Mesendoderm (in vitro differentiated cells): ENCODE results near the gene CST5.
"Not testable (repeated sequence)": the region's sequence is repeated elsewhere in the genome, so short reads cannot be mapped to it uniquely, and the experiment has no call there.

ENCODE experiments used
- DNase-seq: peaks from one replicate; pipeline ENCODE4 v3.0.0; 2013
- H2AK5ac ChIP-seq: 2 replicates; pipeline ENCODE4 v1.6.1; 2013; ENCODE audit warnings: low read length, inconsistent platforms
- H2BK120ac ChIP-seq: 2 replicates; pipeline ENCODE4 v1.6.1; 2013; ENCODE audit warnings: low read depth, mild to moderate bottlenecking, low read length, moderate library complexity, mixed read lengths
- H2BK15ac ChIP-seq: replicated peaks from 2 replicates; pipeline ENCODE4 v1.6.1; 2013; ENCODE audit warnings: low read depth, mild to moderate bottlenecking, moderate library complexity
- H2BK5ac ChIP-seq: 2 replicates; pipeline ENCODE4 v1.6.1; 2013; ENCODE audit warnings: low read length, inconsistent platforms
- H3K18ac ChIP-seq: 2 replicates; pipeline ENCODE4 v1.6.1; 2013; ENCODE audit warnings: mild to moderate bottlenecking, low read length, mixed read lengths
- H3K23ac ChIP-seq: one replicate; pipeline ENCODE4 v1.6.1; 2013; ENCODE audit warnings: low read length
- H3K27ac ChIP-seq: 2 replicates; pipeline ENCODE4 v1.5.1; 2013; ENCODE audit warnings: low read depth, mild to moderate bottlenecking, inconsistent platforms, low read length, moderate library complexity
- H3K27me3 ChIP-seq: 2 replicates; pipeline ENCODE4 v1.6.1; 2013; ENCODE audit warnings: low read length, control low read depth, mild to moderate bottlenecking, inconsistent platforms; ENCODE audit not compliant: insufficient read depth, poor library complexity
- H3K36me3 ChIP-seq: 2 replicates; pipeline ENCODE4 v1.6.1; 2013; ENCODE audit warnings: low read length, inconsistent platforms; ENCODE audit not compliant: control insufficient read depth, insufficient read depth
- H3K4ac ChIP-seq: one replicate; pipeline ENCODE4 v1.6.1; 2013; ENCODE audit warnings: low read depth, mild to moderate bottlenecking, low read length, moderate library complexity
- H3K4me1 ChIP-seq: 2 replicates; pipeline ENCODE4 v1.6.1; 2013; ENCODE audit warnings: low read depth, low read length, inconsistent platforms; ENCODE audit not compliant: control insufficient read depth
- H3K4me2 ChIP-seq: 2 replicates; pipeline ENCODE4 v1.6.1; 2013; ENCODE audit warnings: low read length
- H3K4me3 ChIP-seq: 2 replicates; pipeline ENCODE4 v1.5.1; 2013; ENCODE audit warnings: mild to moderate bottlenecking, low read length
- H3K56ac ChIP-seq: one replicate; pipeline ENCODE4 v1.6.1; 2013; ENCODE audit warnings: low read length
- H3K79me1 ChIP-seq: 2 replicates; pipeline ENCODE4 v1.6.1; 2013; ENCODE audit warnings: low read length, inconsistent platforms
- H3K79me2 ChIP-seq: 2 replicates; pipeline ENCODE4 v1.6.1; 2013; ENCODE audit warnings: mild to moderate bottlenecking, low read length; ENCODE audit not compliant: control insufficient read depth, insufficient read depth
- H3K9ac ChIP-seq: 2 replicates; pipeline ENCODE4 v1.6.1; 2013; ENCODE audit warnings: low read length, inconsistent platforms
- H4K5ac ChIP-seq: one replicate; pipeline ENCODE4 v1.6.1; 2013; ENCODE audit warnings: low read length
- H4K8ac ChIP-seq: one replicate; pipeline ENCODE4 v1.6.1; 2013; ENCODE audit warnings: low read depth, mild to moderate bottlenecking, control low read depth, low read length, moderate library complexity
- WGBS: extraction: QIAGEN DNeasy Blood & Tissue Kit; methylation state at CpG from one replicate; pipeline ENCODE4 v1.1.7; 2013; ENCODE audit warnings: low lambda C conversion rate, missing lambda C conversion rate; ENCODE audit not compliant: insufficient coverage; ENCODE audit errors: extremely low coverage; 5-methylcytosine and 5-hydroxymethylcytosine counted together

Gene CST5

GRCh38 chr20:23867152-23867776, 12.3 kb downstream of the CST5 start:
- H3K4me3 ChIP-seq, result no peak overlapping the region
- no peak overlapping the region for H3K4me2 ChIP-seq
- H3K56ac ChIP-seq, result peak overlapping the region; percentile 74
- no peak overlapping the region for H2AK5ac ChIP-seq
- no peak overlapping the region for H2BK120ac ChIP-seq
- peak overlapping the region; percentile 36 for H2BK5ac ChIP-seq
- WGBS, result no CpG with 5 or more reads among the region's 9 CpGs
- no peak overlapping the region for H4K5ac ChIP-seq
- no peak overlapping the region for H3K9ac ChIP-seq
- H3K27ac ChIP-seq, result no peak overlapping the region
- peaks cover 12% of the 10 kb centered on the region for H3K4me1 ChIP-seq
- H3K27me3 ChIP-seq, result no peaks in the 10 kb centered on the region
- no peaks in the 10 kb centered on the region for H3K36me3 ChIP-seq
- DNase-seq, result no peak
- H3K23ac ChIP-seq, result no peak overlapping the region
- H3K18ac ChIP-seq, result no peak overlapping the region
- no peaks in the 10 kb centered on the region for H3K79me2 ChIP-seq
- no peaks in the 10 kb centered on the region for H3K79me1 ChIP-seq
- H4K8ac ChIP-seq, result no peak overlapping the region
- H3K4ac ChIP-seq, result no peak overlapping the region
- no peak overlapping the region for H2BK15ac ChIP-seq

- not testable (repeated sequence) for H2BK120ac ChIP-seq
Measured at GRCh38 chr20:23860771-23861170, 18.8 kb downstream of the CST5 start.

GRCh38 chr20:23857962-23858595, 21.5 kb downstream of the CST5 start:
- no peaks in the 10 kb centered on the region for H3K4me1 ChIP-seq
- no peak overlapping the region for H2BK15ac ChIP-seq
- no peak overlapping the region for H3K9ac ChIP-seq
- H3K79me1 ChIP-seq, result no peaks in the 10 kb centered on the region
- no peaks in the 10 kb centered on the region for H3K36me3 ChIP-seq
- peak; percentile 40 for DNase-seq
- H3K23ac ChIP-seq, result no peak overlapping the region
- H3K27me3 ChIP-seq, result no peaks in the 10 kb centered on the region
- H3K4me2 ChIP-seq, result no peak overlapping the region
- H2AK5ac ChIP-seq, result no peak overlapping the region
- H2BK5ac ChIP-seq, result no peak overlapping the region
- no peak overlapping the region for H3K18ac ChIP-seq
- H3K79me2 ChIP-seq, result no peaks in the 10 kb centered on the region
- WGBS, result no CpG with 5 or more reads among the region's 9 CpGs
- no peak overlapping the region for H2BK120ac ChIP-seq
- H3K4ac ChIP-seq, result no peak overlapping the region
- H3K27ac ChIP-seq, result no peak overlapping the region
- H3K4me3 ChIP-seq, result no peak overlapping the region
- peak overlapping the region; percentile 70 for H3K56ac ChIP-seq
- no peak overlapping the region for H4K5ac ChIP-seq
- no peak overlapping the region for H4K8ac ChIP-seq

More at GRCh38 chr20:23860771-23861170, 18.8 kb downstream of the CST5 start:
- H3K36me3 ChIP-seq, H3K27me3 ChIP-seq, H2BK15ac ChIP-seq, H3K18ac ChIP-seq, H3K27ac ChIP-seq, H3K9ac ChIP-seq, H2BK5ac ChIP-seq, H3K4me3 ChIP-seq, H3K79me2 ChIP-seq, H3K56ac ChIP-seq, H3K4me1 ChIP-seq, H3K4ac ChIP-seq, H3K79me1 ChIP-seq, H4K8ac ChIP-seq, H4K5ac ChIP-seq, DNase-seq, H2AK5ac ChIP-seq, H3K23ac ChIP-seq, H3K4me2 ChIP-seq: not testable (repeated sequence)
- no CpG with 5 or more reads among the region's 10 CpGs for WGBS

GRCh38 chr20:23856736-23857135, 22.8 kb downstream of the CST5 start:
- no peak overlapping the region for H3K27ac ChIP-seq
- H3K56ac ChIP-seq, result no peak overlapping the region
- WGBS, result no CpG with 5 or more reads among the region's 5 CpGs
- no peaks in the 10 kb centered on the region for H3K27me3 ChIP-seq
- H3K23ac ChIP-seq, result no peak overlapping the region
- H3K4me3 ChIP-seq, result no peak overlapping the region
- no peak overlapping the region for H3K4me2 ChIP-seq
- no peak overlapping the region for H2BK120ac ChIP-seq
- H3K79me1 ChIP-seq, result no peaks in the 10 kb centered on the region
- no peak overlapping the region for H3K4ac ChIP-seq
- H3K9ac ChIP-seq, result no peak overlapping the region
- no peak overlapping the region for H2AK5ac ChIP-seq
- H4K8ac ChIP-seq, result no peak overlapping the region
- H2BK15ac ChIP-seq, result no peak overlapping the region
- H3K4me1 ChIP-seq, result no peaks in the 10 kb centered on the region
- H2BK5ac ChIP-seq, result no peak overlapping the region
- DNase-seq, result no peak
- no peaks in the 10 kb centered on the region for H3K79me2 ChIP-seq
- H3K18ac ChIP-seq, result no peak overlapping the region
- no peaks in the 10 kb centered on the region for H3K36me3 ChIP-seq
- H4K5ac ChIP-seq, result no peak overlapping the region

GRCh38 chr20:23856226-23856625, 23.3 kb downstream of the CST5 start:
- H3K4ac ChIP-seq, result no peak overlapping the region
- H3K36me3 ChIP-seq, result no peaks in the 10 kb centered on the region
- no peak overlapping the region for H3K18ac ChIP-seq
- H2BK120ac ChIP-seq, result no peak overlapping the region
- H3K79me2 ChIP-seq, result no peaks in the 10 kb centered on the region
- H3K4me2 ChIP-seq, result no peak overlapping the region
- DNase-seq, result no peak
- no peaks in the 10 kb centered on the region for H3K79me1 ChIP-seq
- H3K4me1 ChIP-seq, result no peaks in the 10 kb centered on the region
- H3K23ac ChIP-seq, result no peak overlapping the region
- H3K9ac ChIP-seq, result no peak overlapping the region
- H2AK5ac ChIP-seq, result no peak overlapping the region
- H2BK15ac ChIP-seq, result no peak overlapping the region
- H2BK5ac ChIP-seq, result no peak overlapping the region
- H3K4me3 ChIP-seq, result no peak overlapping the region
- H3K27me3 ChIP-seq, result no peaks in the 10 kb centered on the region
- H4K8ac ChIP-seq, result no peak overlapping the region
- H3K27ac ChIP-seq, result no peak overlapping the region
- no peak overlapping the region for H4K5ac ChIP-seq
- WGBS, result no CpG with 5 or more reads among the region's 5 CpGs
- H3K56ac ChIP-seq, result no peak overlapping the region

GRCh38 chr20:23841693-23842092, 37.9 kb downstream of the CST5 start:
- Histone ChIP-seq H2AK5ac (no peak overlapping the region), H2BK5ac (no peak overlapping the region), H3K4me2 (no peak overlapping the region), H3K18ac (no peak overlapping the region), H3K56ac (no peak overlapping the region), H3K9ac (no peak overlapping the region), H3K4me1 (no peaks in the 10 kb centered on the region), H3K23ac (no peak overlapping the region), H3K27ac (no peak overlapping the region), H3K4ac (no peak overlapping the region), H2BK120ac (no peak overlapping the region), H3K36me3 (no peaks in the 10 kb centered on the region), H4K8ac (no peak overlapping the region), H3K79me2 (no peaks in the 10 kb centered on the region), H3K4me3 (no peak overlapping the region), H4K5ac (no peak overlapping the region), H3K27me3 (no peaks in the 10 kb centered on the region), H2BK15ac (no peak overlapping the region), H3K79me1 (no peaks in the 10 kb centered on the region)
- WGBS, result no CpG with 5 or more reads among the region's 2 CpGs
- no peak for DNase-seq
